Measurements from ENCODE around the gene AMELX.
A peak's percentile ranks its signal among the peaks of the same experiment; 100 is the strongest.

Gene AMELX

GRCh38 chrX:11311706-11312105 lies 18.5 kb downstream of the AMELX start:
- no peak for DNase-seq

DNA sequence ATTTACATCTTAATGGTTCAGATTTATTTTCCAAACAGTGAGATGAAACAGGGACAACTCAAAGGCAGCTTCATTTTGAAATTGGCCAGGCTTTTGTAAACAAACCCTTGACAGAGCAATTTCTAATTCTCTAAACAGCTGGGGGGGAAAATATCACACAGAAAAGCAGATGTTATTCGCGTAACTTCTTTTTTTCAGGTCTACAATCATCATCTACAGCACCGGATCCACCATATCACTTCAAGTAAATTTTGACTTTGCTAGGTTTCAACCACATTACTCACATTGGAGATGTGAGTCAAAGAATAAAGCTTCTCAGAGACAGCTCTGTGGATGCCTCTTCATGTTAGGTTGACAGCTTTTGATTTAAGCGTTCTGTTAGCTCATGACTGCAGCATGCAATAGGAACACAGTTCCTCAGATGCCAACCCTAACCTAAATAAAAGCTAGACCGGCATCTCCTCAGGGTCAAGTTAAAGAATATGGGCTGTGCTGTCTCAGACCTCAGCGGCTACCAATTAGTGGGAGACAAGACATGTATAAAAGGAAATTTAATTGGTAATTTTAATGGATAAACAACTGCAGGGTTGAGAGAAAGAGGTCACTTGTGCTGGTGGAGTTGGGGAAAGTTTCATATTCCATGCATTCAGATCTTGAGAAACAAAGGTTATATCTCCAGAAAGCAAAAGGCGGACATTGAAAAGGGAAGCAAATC lies 26.8 kb downstream of the AMELX start:
- DNase-seq: no peak

DNA sequence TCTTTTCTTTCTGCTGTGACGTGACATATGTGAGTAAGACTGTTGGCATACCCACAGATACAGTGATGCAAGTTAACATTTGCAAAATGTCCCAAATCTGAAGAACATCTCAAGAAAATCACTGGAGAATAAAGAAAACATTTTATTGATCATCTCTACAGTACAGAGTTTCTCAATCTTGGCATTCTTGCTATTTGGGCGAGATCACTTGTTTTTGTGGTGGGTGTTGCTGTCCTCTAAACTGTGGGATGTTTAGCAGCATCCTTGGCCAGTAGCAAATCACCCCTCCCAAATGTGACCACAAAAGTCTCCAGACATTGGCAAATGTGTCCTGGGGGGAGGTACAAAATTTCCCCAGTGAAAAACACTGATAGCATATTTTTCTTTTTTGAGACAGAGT lies 28.8 kb downstream of the AMELX start:
- no peak for DNase-seq

DNA sequence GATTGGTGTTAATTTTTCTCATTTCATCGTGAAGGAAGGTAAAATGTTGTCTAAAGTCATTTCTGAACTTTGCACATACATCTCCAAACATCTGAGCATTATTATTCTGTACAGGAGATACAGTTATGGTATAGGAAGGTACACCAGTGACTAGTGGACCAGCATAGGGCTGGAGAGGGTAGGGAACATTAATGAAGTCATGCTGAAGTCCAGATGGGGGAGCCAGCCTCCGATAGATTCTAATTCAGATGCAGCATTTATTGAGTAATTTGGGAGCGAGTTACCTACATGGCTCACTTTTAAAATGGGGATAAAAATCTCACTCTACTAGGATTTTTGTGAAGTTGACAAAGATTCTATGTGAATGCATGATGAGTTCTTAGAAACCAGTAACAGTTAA lies 34.9 kb downstream of the AMELX start:
- no peak for DNase-seq

DNA sequence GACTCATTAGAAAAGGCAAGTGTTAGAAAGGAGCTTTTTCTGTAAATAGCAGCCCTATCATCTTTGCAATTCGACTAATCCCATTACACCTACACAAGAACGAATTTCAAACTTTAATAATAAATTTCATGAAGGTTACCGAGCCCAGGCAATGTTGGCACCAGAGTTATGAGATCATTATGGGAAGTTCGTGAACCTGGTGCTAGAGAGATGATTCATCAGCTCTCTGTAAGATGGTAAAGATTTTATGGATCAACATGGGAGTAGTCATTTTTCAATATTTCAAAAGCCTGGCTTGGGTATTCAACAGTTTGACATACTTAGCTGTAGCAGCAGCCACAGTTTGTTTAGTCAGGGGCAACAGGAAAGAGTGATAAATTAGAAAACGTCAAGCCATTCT lies 35.8 kb downstream of the AMELX start:
- no peak for DNase-seq

- DNase-seq: no peak
Measured at GRCh38 chrX:11331788-11332187, 38.6 kb downstream of the AMELX start.

DNA sequence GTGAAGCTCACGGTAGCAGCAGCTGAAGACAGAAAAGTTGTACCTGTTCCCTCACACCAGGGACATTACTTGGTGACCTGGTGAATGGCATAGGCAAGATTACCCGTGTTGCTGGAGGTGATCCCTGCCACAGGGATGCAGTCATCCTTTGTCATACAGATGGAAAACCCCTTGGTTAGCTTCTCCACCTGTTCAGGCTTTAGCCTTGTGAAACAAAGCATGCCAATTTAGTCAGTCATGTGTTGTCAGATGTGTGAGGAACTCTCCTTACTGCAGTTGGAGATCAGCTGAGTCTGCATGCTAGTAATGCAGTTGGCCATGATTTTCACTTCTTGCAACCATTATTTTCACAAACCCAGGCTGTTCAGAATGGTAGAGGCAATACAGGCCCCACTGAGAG lies 41.0 kb downstream of the AMELX start:
- DNase-seq: no peak

DNA sequence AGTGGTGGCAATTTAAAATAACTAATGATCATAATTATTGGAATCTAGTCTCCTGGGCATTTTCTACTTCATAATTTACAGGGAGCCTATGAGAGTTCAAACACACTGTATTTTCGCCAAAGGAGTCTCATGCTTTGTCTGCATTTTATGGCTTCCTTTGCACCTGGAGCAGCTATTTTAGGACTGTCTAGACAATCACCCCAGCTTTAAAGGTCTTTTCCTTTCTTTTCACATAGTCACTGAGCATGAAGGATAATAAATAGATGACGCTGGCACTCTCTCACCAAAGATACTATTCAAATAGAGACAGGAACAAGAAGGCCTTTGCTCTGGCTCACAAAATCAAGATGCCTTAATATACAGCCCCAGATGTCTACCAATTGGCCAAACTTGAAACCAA lies 43.0 kb downstream of the AMELX start:
- no peak for DNase-seq

DNA sequence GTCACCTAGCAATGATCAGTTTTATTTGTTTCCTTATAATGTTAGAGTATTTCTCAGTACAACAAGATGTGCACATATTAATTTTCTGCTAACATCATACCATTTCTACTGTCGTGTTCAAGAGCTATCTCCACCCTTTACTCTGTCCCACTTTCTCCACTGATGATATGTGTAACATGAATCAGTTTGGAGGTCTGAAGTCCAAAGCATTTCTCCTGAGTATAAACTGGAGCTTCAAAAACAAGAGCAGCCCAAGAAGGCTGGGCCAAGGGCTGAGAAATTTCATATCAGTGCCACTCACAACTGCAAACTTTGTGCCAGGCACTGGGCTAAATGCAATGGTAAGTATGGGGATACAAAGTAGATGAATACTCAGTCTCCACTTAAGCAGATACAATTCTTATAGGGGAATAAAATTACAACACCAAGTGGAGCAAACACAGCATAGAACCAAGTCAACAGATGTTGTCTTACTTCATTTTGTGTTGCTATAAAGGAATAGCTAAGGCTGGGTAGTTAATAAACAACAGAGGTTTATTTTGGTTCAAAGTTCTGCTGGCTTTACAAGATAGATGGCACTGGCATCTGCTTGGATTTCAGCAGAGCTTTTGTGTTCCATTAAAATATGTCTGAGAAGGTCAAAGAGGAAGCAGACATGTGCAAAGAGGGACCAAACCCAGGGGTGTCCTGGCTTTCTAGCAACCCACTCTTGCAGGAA lies 44.2 kb downstream of the AMELX start:
- DNase-seq: no peak

- DNase-seq: peak in 1 of 2 experiments; percentile 35
Measured at GRCh38 chrX:11341274-11342201, 48.3 kb downstream of the AMELX start.

GRCh38 chrX:11342673-11343072 lies 49.5 kb downstream of the AMELX start:
- no peak for DNase-seq

DNA sequence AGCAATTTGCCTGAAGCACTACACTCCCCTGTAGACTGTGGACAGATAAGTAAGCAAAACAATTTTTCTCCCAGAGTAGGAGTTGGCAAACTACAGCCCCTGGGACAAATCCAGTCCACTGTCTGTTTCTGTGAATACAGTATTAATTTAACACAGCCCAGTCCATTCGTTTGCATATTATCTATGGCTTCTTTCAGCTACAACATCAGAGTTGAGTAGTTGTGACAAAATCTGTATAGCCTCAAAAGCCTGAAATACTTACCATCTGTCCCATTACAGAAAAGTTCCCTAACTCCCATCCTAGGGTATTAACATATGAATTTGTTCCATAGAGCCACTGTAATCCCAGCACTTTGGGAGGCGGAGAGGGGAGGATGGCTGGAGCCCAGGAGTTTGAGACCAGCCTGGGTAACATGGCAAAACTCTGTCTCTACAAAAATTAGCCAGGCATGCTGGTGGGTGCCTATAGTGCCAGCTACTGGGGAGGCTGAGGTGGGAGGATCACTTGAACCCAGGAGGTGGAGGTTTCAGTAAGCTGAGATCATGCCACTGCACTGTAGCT lies 53.0 kb downstream of the AMELX start:
- no peak for DNase-seq

DNA sequence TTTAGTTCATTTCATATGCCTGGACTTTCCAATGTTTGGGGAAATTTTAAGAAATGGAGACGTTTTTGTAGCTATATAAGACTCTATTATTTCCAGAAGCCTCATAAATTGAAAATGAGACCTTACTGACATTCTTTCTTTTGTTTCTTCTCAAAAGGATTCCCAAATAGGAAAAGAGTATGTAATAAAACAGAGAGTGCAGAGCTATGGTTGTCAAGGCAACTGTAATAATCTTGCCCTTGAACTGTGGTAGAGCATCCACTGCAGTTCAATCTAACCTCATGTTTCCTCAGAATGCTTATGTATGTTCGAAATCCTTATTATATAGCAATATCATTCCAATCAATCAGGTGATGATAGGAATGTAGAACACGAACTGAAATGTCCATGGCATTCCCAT lies 54.1 kb downstream of the AMELX start:
- no peak for DNase-seq

GRCh38 chrX:11349020-11349419 lies 55.8 kb downstream of the AMELX start:
- DNase-seq: no peak

DNA sequence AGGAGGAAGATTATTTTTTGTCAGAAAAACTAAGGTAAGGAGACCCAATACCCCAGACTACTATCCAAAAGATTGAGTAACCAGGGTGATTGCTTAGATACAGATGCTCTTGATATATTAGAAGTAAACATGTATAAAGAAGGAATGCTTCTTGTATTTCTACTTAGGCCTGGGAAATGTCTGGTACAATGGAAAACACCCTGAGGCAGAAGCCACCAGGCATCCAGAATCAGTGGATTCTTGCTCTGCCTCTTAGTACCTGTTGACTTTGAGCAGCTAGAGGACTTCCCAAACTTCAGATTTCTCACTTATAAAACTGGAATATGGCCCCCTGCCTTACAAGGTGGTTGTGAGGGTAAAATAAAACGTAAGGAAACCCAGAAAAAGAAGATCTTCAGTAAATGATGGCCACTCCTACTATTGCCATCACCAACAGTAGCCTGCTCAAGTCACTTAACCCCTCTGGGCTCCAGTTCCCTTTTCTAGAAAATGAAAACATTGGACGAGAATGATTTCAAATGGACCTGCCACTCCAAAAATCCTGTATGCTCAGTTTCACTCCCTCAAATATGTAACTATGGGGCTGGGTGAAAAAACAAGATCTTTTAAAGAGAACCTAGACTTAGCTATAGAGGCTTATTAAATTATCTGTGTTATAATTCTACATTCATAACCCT lies 56.6 kb downstream of the AMELX start:
- no peak for DNase-seq
